Measurements from ENCODE around the gene ENPP1.

The ENPP1 gene

GRCh38 chr6:131937226-131937625 lies 129.4 kb downstream of the ENPP1 start:
- no peaks in the 10 kb centered on the region for H3K9me2 ChIP-seq (replicated peaks; ENCODE audit: insufficient read depth, low read length)
- H3K9ac ChIP-seq (ENCODE audit: low read length): no peak overlapping the region
- no peak overlapping the region for H3K27ac ChIP-seq (ENCODE audit: low read depth, low read length)
- no peak for TF ChIP-seq CTCF (IDR thresholded peaks at IDR 0.05; ENCODE audit: insufficient read depth, low read length, poor library complexity, severe bottlenecking)
- no peak for TF ChIP-seq EZH2phosphoT487 (conservative IDR thresholded peaks at IDR 0.05; ENCODE audit: low read length)
- no peaks in the 10 kb centered on the region for H3F3A ChIP-seq (ENCODE audit: insufficient read depth)
- H3K36me3 ChIP-seq (ENCODE audit: low read length): no peaks in the 10 kb centered on the region
- no peak overlapping the region for H3K4me2 ChIP-seq (ENCODE audit: low read depth, low read length, poor library complexity, severe bottlenecking)
- H3K79me2 ChIP-seq (ENCODE audit: insufficient read depth, low read length): no peaks in the 10 kb centered on the region
- H3K4me3 ChIP-seq (ENCODE audit: insufficient read depth, low read length, poor library complexity, severe bottlenecking): no peak overlapping the region
- H4K20me1 ChIP-seq (ENCODE audit: low read depth, low read length): no peaks in the 10 kb centered on the region
- H2AFZ ChIP-seq (ENCODE audit: low read depth, low read length, severe bottlenecking): no peak overlapping the region
- no peaks in the 10 kb centered on the region for H3K9me3 ChIP-seq (ENCODE audit: insufficient read depth, low read length)
- H3K27me3 ChIP-seq (ENCODE audit: low read length): no peaks in the 10 kb centered on the region

- Histone ChIP-seq H2AFZ (ENCODE audit: low read depth, low read length, severe bottlenecking) (no peak overlapping the region), H3K4me3 (ENCODE audit: insufficient read depth, low read length, poor library complexity, severe bottlenecking) (no peak overlapping the region), H3K4me2 (ENCODE audit: low read depth, low read length, poor library complexity, severe bottlenecking) (no peak overlapping the region), H3F3A (ENCODE audit: insufficient read depth) (no peaks in the 10 kb centered on the region), H3K9me2 (replicated peaks; ENCODE audit: insufficient read depth, low read length) (no peaks in the 10 kb centered on the region), H3K9ac (ENCODE audit: low read length) (no peak overlapping the region), H3K36me3 (ENCODE audit: low read length) (no peaks in the 10 kb centered on the region), H3K9me3 (ENCODE audit: insufficient read depth, low read length) (no peaks in the 10 kb centered on the region), H4K20me1 (ENCODE audit: low read depth, low read length) (no peaks in the 10 kb centered on the region), H3K27me3 (ENCODE audit: low read length) (no peaks in the 10 kb centered on the region), H3K79me2 (ENCODE audit: insufficient read depth, low read length) (no peaks in the 10 kb centered on the region), H3K27ac (ENCODE audit: low read depth, low read length) (no peak overlapping the region)
- TF ChIP-seq CTCF (IDR thresholded peaks at IDR 0.05; ENCODE audit: insufficient read depth, low read length, poor library complexity, severe bottlenecking) (no peak), EZH2phosphoT487 (conservative IDR thresholded peaks at IDR 0.05; ENCODE audit: low read length) (no peak)
Measured at GRCh38 chr6:131937703-131938631, 130.1 kb downstream of the ENPP1 start.
